Esophagus squamous epithelium (tissue), 5 donors: Measurements from ENCODE around the gene STYX. TPM values are rescaled to one million over a fixed set of nuclear protein-coding genes. Genes with fewer than 3 reads are reported as not detected.

Source experiments
- DNase-seq: peaks from one replicate; lab custom pipeline; 2025; lab: John Stamatoyannopoulos, UW
- H3K27ac ChIP-seq, 4 donors: fragments of 200-600 bp; sonication (generic); one replicate each; pipeline ENCODE4 v1.5.1; 2016 to 2019; ENCODE audit warnings: mild to moderate bottlenecking in 1 of 4
- H3K27me3 ChIP-seq, 4 donors: fragments of 200-600 bp; sonication (generic); 1 replicate in 3 of 4; 2 replicates in 1 of 4; pipeline versions ENCODE4 v1.5.1 to v1.6.0; 2017 to 2021; ENCODE audit warnings: antibody characterized with exemption in 1 of 4
- H3K36me3 ChIP-seq, 3 donors: fragments of 200-600 bp; sonication (generic); one replicate each; pipeline ENCODE4 v1.5.1; 2016 to 2019
- H3K4me1 ChIP-seq, 3 donors: fragments of 200-600 bp; sonication (generic); one replicate each; pipeline ENCODE4 v1.5.1; 2017 to 2019
- H3K4me3 ChIP-seq, 4 donors: fragments of 200-600 bp; sonication (generic); 1 replicate in 3 of 4; 2 replicates in 1 of 4; pipeline ENCODE4 v1.5.1; 2016 to 2019; ENCODE audit warnings: mild to moderate bottlenecking in 2 of 4, moderate library complexity in 1 of 4
- H3K9me3 ChIP-seq, 3 donors: fragments of 200-600 bp; sonication (generic); one replicate each; pipeline ENCODE4 v1.5.1; 2016 to 2019
- POLR2A ChIP-seq, 4 donors: fragments of 450-650 bp; IDR thresholded peaks; one replicate each; pipeline ENCODE4 v1.6.1; 2017; ENCODE audit warnings: antibody characterized with exemption in 4 of 4, mild to moderate bottlenecking in 4 of 4, moderate library complexity in 3 of 4
- WGBS, 2 donors: methylation state at CpG; one replicate each; pipeline ENCODE4 v1.1.5; 2018; 5-methylcytosine and 5-hydroxymethylcytosine counted together
- intact Hi-C: fragments of 100-400 bp; cut with DNase I; formaldehyde crosslinking; loops from one replicate; pipeline ENCODE4 v1.15.0; 2022
- small RNA-seq, 4 donors: library from RNA; depleted of rRNA; stranded (forward); fragments of <200 nt; gene quantifications; one replicate each; pipeline ENCODE3, GENCODE V24; 2016
- total RNA-seq, 4 donors: library from RNA; depleted of rRNA; stranded (reverse); fragments of >200 nt; gene quantifications; one replicate each; pipeline ENCODE4 v1.1.0, GENCODE V29; 2016
- TF ChIP-seq, protein P1 (sequence below), 6 experiments: fragments of 450-650 bp in 4 of 6; fragments of 200-600 bp in 2 of 6; sonication (generic) in 2 of 6; IDR thresholded peaks; one replicate each; pipeline ENCODE4 v1.5.1; 2016 to 2019; ENCODE audit warnings: antibody characterized with exemption in 6 of 6, mild to moderate bottlenecking in 4 of 6, moderate library complexity in 4 of 6
- donor health status: DM: yes; HTN: yes; CAD: no.

The STYX gene
- total RNA-seq, 4 donors from 2014 or later, result 9.7 to 19.7 (median 15.6) TPM

DNA sequence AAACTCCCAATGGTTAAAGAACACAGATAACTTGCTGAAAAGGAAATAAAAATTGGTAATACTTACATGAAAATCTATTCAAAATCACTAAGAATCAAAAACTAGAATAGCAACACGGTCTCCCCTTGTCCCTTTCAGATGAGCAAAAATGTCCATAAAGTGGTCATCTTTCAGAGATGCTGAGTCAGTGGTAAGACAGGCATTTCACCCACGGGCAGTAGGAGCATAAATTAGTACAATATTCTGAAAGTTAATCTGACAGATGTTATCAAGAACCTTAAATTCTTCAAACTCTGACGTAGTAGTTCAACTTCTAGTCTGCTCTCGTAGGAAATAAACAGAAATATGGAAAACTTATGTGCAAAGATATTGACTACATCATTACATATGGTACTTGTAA, 94.5 kb downstream of the STYX start:
- Histone ChIP-seq H3K4me1 (no peaks in the 10 kb centered on the region), H3K4me3 (no peak overlapping the region), H3K36me3 (no peaks in the 10 kb centered on the region), H3K27ac (no peak overlapping the region), H3K27me3 (no peaks in the 10 kb centered on the region), H3K9me3 (no peaks in the 10 kb centered on the region)
- no peak for DNase-seq
- 39 to 45% methylated on average over 4 of the region's 4 CpGs for WGBS, 2 donors
- TF ChIP-seq POLR2A (IDR thresholded peaks at IDR 0.05), result no peak
- TF ChIP-seq, protein P1, sequence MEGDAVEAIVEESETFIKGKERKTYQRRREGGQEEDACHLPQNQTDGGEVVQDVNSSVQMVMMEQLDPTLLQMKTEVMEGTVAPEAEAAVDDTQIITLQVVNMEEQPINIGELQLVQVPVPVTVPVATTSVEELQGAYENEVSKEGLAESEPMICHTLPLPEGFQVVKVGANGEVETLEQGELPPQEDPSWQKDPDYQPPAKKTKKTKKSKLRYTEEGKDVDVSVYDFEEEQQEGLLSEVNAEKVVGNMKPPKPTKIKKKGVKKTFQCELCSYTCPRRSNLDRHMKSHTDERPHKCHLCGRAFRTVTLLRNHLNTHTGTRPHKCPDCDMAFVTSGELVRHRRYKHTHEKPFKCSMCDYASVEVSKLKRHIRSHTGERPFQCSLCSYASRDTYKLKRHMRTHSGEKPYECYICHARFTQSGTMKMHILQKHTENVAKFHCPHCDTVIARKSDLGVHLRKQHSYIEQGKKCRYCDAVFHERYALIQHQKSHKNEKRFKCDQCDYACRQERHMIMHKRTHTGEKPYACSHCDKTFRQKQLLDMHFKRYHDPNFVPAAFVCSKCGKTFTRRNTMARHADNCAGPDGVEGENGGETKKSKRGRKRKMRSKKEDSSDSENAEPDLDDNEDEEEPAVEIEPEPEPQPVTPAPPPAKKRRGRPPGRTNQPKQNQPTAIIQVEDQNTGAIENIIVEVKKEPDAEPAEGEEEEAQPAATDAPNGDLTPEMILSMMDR (IDR thresholded peaks at IDR 0.05), result no peak
- intact Hi-C loops, result loop anchor here (10.0 kb wide), 1 partner anchor 230 kb away; no protein-coding TSS in a partner anchor

Small RNA genes lying within 50 kb of the gene (small RNA-seq; reads per million reads assigned to genes)
- 0 reads per million in 4 donors for gene AL139317.2

Other genes with a start within 250 kb of the STYX start
- 1 to 10 TPM; 1.5 to 6.1 (median 4.3) TPM for gene TXNDC16, start 177.7 kb upstream of the STYX start, total RNA-seq
- under 1 TPM; 0.21 to 0.95 (median 0.35) TPM for gene GPR137C, start 177.3 kb upstream of the STYX start, total RNA-seq
- gene ERO1A, start 34.6 kb upstream of the STYX start, total RNA-seq, result 1,000 to 10,000 TPM in 1 of 4 donors, 100 to 1,000 TPM in 3; 172 to 1,512 (median 404) TPM
- 100 to 1,000 TPM in 1 of 4 donors, 10 to 100 TPM in 3; 75.5 to 147 (median 82.9) TPM for gene PSMC6, start 23.0 kb upstream of the STYX start, total RNA-seq
- 10 to 100 TPM in 3 of 4 donors, 1 to 10 TPM in 1; 9.4 to 27.3 (median 15.0) TPM for gene GNPNAT1, start 61.4 kb downstream of the STYX start, total RNA-seq
- 10 to 100 TPM in 2 of 4 donors, 1 to 10 TPM in 2; 1.7 to 72.1 (median 14.4) TPM for gene FERMT2, start 220.9 kb downstream of the STYX start, total RNA-seq